ENCODE data around the gene NECAP2. TPM values are rescaled to one million over a fixed set of nuclear protein-coding genes. Genes with fewer than 3 reads are reported as not detected.
"Not testable (repeated sequence)": the region's sequence is repeated elsewhere in the genome, so short reads cannot be mapped to it uniquely, and the experiment has no call there.

NECAP2 gene
- total and polyA plus RNA-seq, 2 experiments from 2014 or later = 34.4 to 38.4 TPM

- Histone ChIP-seq H3K27me3 (no peaks in the 10 kb centered on the region), H3K9me3 (ENCODE audit: low read depth) (no peaks in the 10 kb centered on the region), H3K27ac (no peak overlapping the region), H3K36me3 (peaks cover 21% of the 10 kb centered on the region), H3K4me3 (no peak overlapping the region), H3K4me1 (ENCODE audit: low read depth) (no peaks in the 10 kb centered on the region)
- DNase-seq (ENCODE audit: low read depth in 1 of 2, low spot score in 1 of 2) = no peak
- TF ChIP-seq, protein P1, sequence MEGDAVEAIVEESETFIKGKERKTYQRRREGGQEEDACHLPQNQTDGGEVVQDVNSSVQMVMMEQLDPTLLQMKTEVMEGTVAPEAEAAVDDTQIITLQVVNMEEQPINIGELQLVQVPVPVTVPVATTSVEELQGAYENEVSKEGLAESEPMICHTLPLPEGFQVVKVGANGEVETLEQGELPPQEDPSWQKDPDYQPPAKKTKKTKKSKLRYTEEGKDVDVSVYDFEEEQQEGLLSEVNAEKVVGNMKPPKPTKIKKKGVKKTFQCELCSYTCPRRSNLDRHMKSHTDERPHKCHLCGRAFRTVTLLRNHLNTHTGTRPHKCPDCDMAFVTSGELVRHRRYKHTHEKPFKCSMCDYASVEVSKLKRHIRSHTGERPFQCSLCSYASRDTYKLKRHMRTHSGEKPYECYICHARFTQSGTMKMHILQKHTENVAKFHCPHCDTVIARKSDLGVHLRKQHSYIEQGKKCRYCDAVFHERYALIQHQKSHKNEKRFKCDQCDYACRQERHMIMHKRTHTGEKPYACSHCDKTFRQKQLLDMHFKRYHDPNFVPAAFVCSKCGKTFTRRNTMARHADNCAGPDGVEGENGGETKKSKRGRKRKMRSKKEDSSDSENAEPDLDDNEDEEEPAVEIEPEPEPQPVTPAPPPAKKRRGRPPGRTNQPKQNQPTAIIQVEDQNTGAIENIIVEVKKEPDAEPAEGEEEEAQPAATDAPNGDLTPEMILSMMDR (IDR thresholded peaks at IDR 0.05; ENCODE audit: low read depth, low read length) = no peak
Measured at GRCh38 chr1:16484501-16484835, 43.9 kb downstream of the NECAP2 start.

- DNase-seq (ENCODE audit: low read depth in 1 of 2, low spot score in 1 of 2) = no peak
- TF ChIP-seq, protein P1 (IDR thresholded peaks at IDR 0.05; ENCODE audit: low read depth, low read length) = no peak
- no peak overlapping the region for H3K4me3 ChIP-seq
- peaks cover 21% of the 10 kb centered on the region for H3K36me3 ChIP-seq
- H3K4me1 ChIP-seq (ENCODE audit: low read depth) = no peaks in the 10 kb centered on the region
- no peaks in the 10 kb centered on the region for H3K27me3 ChIP-seq
- no peaks in the 10 kb centered on the region for H3K9me3 ChIP-seq (ENCODE audit: low read depth)
- no peak overlapping the region for H3K27ac ChIP-seq
Measured at GRCh38 chr1:16484931-16485330, 44.4 kb downstream of the NECAP2 start.

DNA sequence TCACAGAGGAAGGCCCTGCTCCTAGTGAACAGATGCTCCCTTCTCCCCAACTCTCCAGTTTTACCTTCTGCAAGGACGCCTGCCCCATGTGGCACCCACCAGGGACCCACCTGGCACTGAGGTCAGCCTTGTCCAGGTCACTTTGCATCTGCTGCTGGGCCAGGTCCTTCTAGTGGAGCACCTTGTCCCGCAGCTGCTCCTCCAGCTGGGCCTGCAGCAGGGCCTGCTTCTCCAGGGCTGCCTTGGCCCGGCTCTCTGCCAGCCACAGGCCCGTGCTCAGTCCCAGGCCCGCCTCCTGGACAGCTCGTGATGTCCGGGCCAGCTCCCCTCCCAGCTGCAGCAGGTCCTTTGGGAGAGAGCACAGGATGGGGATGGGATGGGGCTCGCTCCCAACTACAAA is 45.8 kb downstream of the NECAP2 start:
- H3K9me3 ChIP-seq (ENCODE audit: low read depth); DNase-seq (ENCODE audit: low read depth in 1 of 2, low spot score in 1 of 2); H3K27me3 ChIP-seq; H3K4me1 ChIP-seq (ENCODE audit: low read depth); H3K4me3 ChIP-seq; H3K27ac ChIP-seq: not testable (repeated sequence)
- peaks cover 15% of the 10 kb centered on the region for H3K36me3 ChIP-seq

GRCh38 chr1:16487011-16487410 is 46.5 kb downstream of the NECAP2 start:
- H3K4me3 ChIP-seq; DNase-seq (ENCODE audit: low read depth in 1 of 2, low spot score in 1 of 2); H3K4me1 ChIP-seq (ENCODE audit: low read depth); H3K9me3 ChIP-seq (ENCODE audit: low read depth); H3K27me3 ChIP-seq; H3K27ac ChIP-seq: not testable (repeated sequence)
- H3K36me3 ChIP-seq = peaks cover 15% of the 10 kb centered on the region

GRCh38 chr1:16489195-16489880 is 48.8 kb downstream of the NECAP2 start:
- not testable (repeated sequence) for H3K27me3 ChIP-seq; DNase-seq (ENCODE audit: low read depth in 1 of 2, low spot score in 1 of 2); H3K27ac ChIP-seq; H3K9me3 ChIP-seq (ENCODE audit: low read depth); H3K4me3 ChIP-seq; H3K4me1 ChIP-seq (ENCODE audit: low read depth)
- H3K36me3 ChIP-seq = peaks cover 14% of the 10 kb centered on the region

- TF ChIP-seq, protein P1 (IDR thresholded peaks at IDR 0.05; ENCODE audit: low read depth, low read length) = no peak
- H3K4me3 ChIP-seq = no peak overlapping the region
- peaks cover 2% of the 10 kb centered on the region for H3K36me3 ChIP-seq
- no peaks in the 10 kb centered on the region for H3K27me3 ChIP-seq
- no peak for DNase-seq (ENCODE audit: low read depth in 1 of 2, low spot score in 1 of 2)
- peaks cover 4% of the 10 kb centered on the region for H3K4me1 ChIP-seq (ENCODE audit: low read depth)
- no peak overlapping the region for H3K27ac ChIP-seq
- no peaks in the 10 kb centered on the region for H3K9me3 ChIP-seq (ENCODE audit: low read depth)
Measured at GRCh38 chr1:16491056-16491675, 50.6 kb downstream of the NECAP2 start.

DNA sequence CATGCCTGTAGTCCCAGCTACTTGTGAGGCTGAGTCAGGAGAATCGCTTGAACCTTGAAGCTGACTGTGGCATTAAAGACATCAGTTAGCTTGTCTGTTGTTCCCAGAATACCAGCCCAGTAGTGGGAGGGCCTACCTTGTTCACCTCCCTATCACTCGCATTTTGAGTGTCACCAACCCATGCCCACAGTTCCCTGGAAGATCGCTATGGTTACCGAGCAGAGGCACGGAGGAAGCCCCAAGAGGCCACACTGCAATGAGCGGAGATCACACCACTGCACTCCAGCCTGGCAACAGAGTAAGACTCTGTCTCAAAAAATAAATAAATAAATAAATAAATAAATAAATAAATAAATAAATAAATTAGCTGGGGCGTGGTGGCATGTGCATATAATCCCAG is 52.4 kb downstream of the NECAP2 start:
- H3K36me3 ChIP-seq; H3K4me1 ChIP-seq (ENCODE audit: low read depth); H3K27ac ChIP-seq; H3K27me3 ChIP-seq; H3K4me3 ChIP-seq; H3K9me3 ChIP-seq (ENCODE audit: low read depth): not testable (repeated sequence)
- DNase-seq (ENCODE audit: low read depth in 1 of 2, low spot score in 1 of 2) = peak in 1 of 2 donors; percentile 19

DNA sequence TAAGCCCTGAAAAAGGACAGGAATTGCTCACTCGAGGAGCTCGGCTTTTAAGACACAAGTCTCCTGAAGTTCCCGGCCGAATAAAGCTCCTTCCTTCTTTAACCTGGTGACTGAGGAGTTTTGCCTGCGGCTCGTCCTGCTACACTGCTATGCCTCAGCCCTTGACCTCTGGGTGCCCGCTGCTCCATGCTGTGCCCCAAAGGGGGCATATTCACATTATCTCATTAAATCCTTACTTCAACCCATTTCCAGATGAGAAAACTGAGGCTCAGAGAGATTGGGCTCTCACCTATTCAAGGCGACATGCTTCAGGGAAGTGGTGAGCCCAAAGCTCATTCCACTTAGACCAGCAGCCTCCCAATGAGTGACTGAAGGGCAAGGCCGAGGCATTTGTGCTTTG is 53.2 kb downstream of the NECAP2 start:
- H3K4me1 ChIP-seq (ENCODE audit: low read depth); H3K9me3 ChIP-seq (ENCODE audit: low read depth); H3K27ac ChIP-seq; H3K36me3 ChIP-seq; H3K27me3 ChIP-seq; DNase-seq (ENCODE audit: low read depth in 1 of 2, low spot score in 1 of 2); H3K4me3 ChIP-seq: not testable (repeated sequence)

- not testable (repeated sequence) for H3K4me1 ChIP-seq (ENCODE audit: low read depth); H3K9me3 ChIP-seq (ENCODE audit: low read depth); H3K27ac ChIP-seq; H3K27me3 ChIP-seq; H3K36me3 ChIP-seq; H3K4me3 ChIP-seq
- peak in 1 of 2 donors; percentile 7 for DNase-seq (ENCODE audit: low read depth in 1 of 2, low spot score in 1 of 2)
Measured at GRCh38 chr1:16497474-16497904, 57.0 kb downstream of the NECAP2 start.

GRCh38 chr1:16498047-16498446 is 57.5 kb downstream of the NECAP2 start:
- H3K4me1 ChIP-seq (ENCODE audit: low read depth); DNase-seq (ENCODE audit: low read depth in 1 of 2, low spot score in 1 of 2); H3K27ac ChIP-seq; H3K36me3 ChIP-seq; H3K9me3 ChIP-seq (ENCODE audit: low read depth); H3K27me3 ChIP-seq: not testable (repeated sequence)
- H3K4me3 ChIP-seq = peak overlapping the region; percentile 41
